ENCODE data around the gene SYDE2.
A peak's percentile ranks its signal among the peaks of the same experiment; 100 is the strongest.
"Not testable (repeated sequence)": the region's sequence is repeated elsewhere in the genome, so short reads cannot be mapped to it uniquely, and the experiment has no call there.

Gene SYDE2

DNA sequence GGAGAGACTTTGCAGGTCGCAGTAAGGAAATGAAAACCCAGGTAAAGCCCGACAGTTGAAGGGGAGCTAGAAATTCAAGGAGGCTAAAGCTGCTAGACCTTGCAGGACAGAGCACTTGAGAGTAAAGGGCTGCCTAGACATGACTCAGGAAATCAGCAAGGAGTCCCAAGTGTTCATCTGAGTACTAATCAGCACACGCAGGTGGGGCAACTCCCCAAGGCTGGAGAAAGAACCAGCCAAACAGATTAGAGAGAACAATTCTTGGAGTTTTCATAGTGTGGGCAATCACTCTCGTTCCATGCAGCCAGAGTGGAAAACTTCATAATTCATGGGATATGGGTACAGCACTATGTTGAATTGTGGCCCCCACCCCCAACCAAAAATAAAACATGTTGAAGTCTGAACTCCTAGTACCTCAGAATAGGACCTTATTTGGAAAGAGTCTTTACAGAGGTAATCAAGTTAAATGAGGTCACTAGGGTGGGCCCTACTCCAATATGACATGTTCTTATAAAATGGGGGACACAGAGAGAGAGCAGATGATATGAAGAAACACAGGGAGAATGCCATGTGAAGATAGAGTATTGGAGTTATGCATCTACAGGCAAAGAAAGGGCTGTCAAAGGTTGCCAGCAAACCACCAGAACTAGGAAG, 28.0 kb downstream of the SYDE2 start:
- DNase-seq (ENCODE audit: low spot score), result no peak

DNA sequence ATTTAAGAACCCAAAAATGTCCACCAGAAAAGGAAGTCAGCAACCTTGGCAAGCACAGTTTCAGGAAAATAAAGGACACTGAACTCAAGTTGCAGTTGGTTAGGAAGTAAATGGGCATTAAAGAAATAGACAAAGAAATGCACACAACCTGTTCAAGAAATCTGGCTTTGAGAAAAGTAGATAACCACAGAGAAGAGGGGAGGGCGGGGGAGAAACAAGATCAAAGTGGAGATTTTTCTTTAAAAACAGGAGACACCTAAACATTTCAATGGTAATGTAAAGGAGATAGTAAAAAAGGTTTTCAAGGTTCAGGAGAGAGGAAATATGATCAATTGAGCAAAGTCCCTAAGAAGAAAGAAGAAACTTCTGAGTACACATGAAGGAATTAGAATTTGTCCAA, 29.1 kb downstream of the SYDE2 start:
- no peak for DNase-seq (ENCODE audit: low spot score)

DNA sequence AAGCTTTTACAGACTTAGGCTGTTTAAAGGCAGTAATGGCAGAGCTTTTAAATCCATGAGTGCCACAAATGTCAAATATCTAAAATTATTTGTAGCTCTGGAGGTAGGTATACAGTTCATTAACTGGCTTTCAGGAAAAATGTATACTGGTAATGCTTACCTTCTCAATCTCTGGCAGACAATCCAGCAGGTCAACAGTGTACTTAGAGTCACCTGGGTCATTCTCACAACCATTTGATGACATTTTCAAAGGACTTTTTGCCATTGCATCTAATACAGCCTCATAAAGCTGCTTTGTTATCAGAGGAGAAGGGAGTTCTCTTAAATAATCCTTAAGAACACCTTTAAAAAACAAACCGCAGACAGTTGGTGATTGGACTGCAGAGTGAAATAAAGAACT, 31.9 kb downstream of the SYDE2 start:
- no peak for DNase-seq (ENCODE audit: low spot score)

DNA sequence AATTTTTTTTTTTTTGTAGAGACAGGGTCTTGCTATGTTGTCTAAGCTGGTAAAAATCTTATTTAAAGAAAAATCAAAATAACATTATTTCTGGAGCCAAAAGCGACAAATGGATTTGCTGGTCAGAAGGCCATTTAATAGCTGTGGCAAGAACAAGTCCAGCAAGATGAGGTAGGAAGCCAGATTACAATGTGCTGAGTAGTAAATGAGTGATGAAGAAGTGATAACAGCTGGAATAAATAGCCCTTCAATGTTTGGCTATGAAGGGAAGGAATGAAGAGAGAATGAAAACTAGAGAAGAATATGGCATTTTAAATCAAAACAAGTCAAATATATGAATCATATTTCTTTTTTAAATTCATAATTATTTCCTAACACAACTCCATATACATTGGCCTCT, 34.5 kb downstream of the SYDE2 start:
- DNase-seq (ENCODE audit: low spot score), result no peak

DNA sequence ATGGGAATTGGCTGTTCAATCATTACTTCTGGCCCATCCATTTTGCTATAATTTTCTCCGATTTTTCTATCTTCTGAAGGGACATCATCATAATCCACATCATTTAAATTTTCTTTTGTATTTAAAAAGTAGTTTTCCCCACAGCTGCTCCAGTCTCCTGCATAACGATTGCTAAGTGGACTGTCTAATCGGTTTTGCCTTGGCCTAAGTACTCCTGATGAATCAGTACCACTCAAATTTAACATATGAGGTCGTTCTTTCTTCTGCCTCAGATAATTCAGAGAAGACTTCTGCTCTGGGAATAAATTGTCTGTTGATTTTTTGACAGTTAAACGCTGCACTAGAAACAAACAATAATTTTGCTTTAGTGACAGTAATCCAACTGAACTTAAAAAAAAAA, 41.9 kb downstream of the SYDE2 start:
- no peak for DNase-seq (ENCODE audit: low spot score)

DNA sequence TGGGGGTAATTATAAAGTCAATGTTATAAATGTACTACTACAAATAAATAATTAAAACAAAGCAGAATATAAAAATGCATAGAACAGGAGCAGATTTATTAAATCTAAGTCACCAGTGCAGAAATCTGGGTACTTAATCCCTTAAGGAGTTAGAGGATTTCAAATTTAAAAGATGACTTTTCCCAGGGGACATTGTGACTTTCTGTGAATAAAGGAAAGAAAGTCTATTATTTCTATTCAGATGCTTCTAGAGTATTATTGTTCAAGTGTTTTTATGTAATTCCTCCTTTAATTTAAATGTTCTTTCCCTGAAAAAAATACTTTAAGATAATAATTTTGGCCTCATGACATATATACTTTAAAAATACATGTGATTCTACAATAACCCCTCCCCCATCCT, 43.4 kb downstream of the SYDE2 start:
- DNase-seq (ENCODE audit: low spot score), result no peak

DNA sequence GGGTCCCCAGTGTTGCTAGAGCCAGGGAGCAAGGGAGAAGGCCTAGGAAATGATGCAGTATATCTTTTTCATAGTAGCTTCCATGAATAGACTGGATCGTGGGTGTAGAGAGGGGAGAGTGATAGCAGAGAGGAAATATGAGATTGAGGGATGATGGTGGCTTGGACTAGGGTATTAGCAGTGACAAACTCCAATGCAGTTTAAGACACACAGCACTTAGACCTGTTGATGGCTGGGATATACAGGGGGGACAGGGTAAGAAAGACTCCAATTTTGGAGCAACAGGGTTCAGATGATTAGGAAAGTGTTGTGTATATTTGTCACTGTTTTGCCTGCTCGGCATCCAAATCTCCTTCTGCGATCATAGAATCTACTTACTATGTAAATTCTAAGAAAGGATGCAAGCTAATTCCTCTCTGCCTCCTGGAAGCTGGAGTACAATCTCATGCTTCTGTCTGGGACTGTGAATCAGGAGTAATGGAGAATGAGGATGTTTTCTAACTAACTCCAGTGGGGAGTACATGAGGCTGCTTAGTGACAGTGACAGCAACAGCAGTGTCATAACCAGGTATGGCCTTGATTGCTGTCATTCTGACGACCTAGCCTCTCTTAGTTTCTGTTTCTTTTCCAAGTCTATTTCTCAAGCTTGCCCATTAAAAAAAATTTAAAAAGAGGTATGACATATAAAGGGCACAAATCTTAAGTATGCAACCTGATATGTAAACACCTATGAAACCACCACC, 47.5 kb downstream of the SYDE2 start:
- no peak for DNase-seq (ENCODE audit: low spot score)

DNA sequence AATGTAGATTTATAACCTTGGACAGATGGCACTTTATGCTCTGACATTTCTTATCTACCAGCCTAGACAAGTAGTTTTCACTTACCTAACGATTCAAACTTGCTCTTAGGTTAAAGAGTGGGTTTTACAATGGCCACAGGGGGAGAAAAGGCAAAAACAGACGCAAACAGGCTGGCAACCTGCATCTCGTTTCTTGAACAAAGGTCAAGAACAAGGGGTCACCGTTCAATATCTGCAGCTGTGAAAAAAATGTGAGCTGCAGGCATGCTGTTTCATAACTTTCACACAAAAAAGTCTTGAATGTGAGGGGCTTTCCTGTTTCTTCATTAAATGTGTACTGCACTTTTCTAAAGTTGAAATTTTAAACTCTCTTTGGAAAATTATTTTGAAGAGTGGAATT, 49.4 kb downstream of the SYDE2 start:
- no peak for DNase-seq (ENCODE audit: low spot score)

DNA sequence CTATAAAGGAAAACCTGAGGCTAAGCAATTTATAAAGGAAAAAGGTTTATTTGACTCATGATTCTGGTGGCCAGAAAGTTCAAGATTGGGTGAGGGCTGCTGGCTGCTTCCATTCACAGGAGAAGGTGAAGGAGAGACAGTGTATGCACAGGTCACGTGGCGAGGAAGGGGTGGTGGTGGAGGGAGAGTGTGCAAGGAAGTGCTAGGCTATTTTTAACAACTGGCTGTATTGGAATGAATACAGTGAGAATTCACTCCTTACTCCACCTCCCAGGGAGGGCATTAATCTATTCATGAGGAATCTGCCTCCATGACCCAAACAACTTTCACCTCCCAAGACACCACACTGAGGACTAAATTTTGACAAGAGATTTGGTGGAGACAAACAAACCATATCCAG, 51.0 kb downstream of the SYDE2 start:
- DNase-seq (ENCODE audit: low spot score), result no peak

DNA sequence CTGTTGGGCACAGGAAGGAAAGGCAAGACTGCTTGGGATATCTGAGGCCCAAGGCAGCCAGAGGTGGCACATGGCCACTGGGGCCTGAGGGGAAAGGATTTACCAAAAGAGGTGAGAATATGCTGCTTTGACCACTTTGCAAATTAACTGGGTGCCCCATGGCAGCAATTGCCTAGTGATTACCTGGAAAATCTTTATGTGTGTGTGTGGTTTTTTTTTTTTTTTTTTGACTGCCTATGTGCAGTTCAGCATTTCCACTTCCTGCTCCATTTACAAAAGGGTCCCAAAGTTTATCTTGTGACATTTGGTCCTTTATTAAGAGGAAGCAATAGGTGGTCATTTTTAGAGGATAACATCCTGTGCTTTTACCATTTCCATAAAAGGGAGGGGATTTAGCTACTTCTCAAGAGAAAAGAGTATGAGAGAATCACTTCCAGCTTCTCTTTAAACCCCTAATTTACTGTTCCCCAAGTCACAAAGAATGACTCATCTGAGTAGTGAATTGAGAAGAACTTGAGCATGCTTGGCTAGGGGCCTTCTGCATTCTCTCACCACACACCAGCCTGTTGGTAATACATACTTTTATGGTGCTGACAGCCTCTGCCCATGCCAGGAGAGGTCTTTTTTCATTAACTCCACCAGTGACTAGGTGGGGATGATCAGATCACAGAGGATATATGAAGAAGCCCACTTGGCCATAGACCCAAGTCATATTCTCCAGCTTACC, 52.1 kb downstream of the SYDE2 start:
- DNase-seq (ENCODE audit: low spot score), result no peak

DNA sequence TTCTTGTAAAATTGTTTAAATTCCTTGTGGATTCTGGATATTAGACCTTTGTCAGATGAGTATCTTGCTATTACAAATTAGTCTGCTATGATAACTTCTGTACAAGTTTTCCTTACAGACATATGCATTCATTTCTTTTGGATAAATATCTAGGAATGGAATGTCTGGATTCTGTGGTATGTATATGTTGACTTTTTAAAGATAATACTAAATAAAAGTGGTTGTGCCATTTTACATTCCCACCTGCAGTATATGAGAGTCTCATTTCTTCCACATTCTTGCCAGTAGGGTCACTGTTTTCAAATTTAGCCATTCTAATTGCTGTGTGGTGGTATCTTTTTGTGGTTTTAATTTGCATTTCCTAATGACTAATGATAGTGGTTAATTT, 53.9 kb downstream of the SYDE2 start:
- DNase-seq (ENCODE audit: low spot score), result no peak

DNA sequence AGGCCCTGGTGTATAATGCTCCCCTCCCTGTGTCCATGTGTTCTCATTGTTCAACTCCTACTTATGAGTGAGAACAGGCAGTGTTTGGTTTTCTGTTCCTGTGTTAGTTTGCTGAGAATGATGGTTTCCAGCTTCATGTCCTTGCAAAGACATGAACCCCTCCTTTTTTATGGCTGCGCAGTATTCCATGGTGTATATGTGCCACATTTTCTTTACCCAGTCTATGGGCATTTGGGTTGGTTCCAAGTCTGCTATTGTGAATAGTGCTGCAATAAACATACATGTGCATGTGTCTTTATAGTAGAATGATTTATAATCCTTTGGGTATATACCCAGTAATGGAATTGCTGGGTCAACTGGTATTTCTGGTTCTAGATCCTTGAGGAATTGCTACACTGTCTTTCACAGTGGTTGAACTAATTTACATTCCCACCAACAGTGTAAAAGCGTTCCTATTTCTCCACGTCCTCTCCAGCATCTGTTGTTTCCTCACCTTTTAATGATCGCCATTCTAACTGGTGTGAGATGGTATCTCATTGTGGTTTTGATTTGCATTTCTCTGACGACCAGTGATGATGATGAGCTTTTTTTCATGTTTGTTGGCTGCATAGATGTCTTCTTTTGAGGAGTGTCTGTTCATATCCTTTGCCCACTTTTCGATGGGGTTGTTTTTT, 54.4 kb downstream of the SYDE2 start:
- DNase-seq (ENCODE audit: low spot score), result not testable (repeated sequence)

DNA sequence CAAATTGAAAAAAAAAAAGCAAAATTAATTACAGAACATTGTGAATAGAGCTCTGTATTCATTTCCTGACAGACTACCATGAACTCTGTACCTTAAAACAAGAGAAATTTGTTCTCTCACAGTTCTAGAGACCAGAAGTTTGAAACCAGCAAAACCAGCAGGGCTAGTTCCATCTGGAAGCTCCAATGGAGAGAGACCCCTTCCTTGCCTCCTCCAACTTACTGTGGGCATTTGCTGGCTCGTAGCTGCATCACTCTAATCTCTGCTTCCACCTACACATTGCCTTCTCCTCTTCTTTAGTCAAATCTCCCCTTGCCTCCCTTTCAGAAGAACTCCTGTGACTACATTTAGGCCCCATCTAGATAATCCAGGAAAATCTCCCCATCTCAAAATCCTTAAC, 56.5 kb downstream of the SYDE2 start:
- no peak for DNase-seq (ENCODE audit: low spot score)

DNA sequence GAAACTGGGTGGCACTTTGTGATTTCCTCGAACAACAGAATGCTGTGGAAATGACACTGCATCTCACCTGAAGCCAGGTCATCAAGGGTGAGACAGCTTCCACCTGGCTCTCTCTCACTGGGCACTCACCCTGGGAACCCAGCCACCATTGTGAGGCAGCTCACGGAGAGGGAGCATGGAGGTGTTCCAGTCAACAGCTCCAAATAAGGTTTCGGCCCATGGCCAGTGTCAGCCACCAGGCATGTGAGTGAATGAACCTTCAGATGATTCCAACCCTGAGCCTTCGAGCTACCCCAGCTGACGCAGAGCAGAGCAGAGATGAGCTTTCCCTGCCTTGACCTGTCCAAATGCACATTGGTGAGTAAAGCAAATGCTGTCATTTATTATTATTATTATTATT, 58.1 kb downstream of the SYDE2 start:
- DNase-seq (ENCODE audit: low spot score), result no peak

DNA sequence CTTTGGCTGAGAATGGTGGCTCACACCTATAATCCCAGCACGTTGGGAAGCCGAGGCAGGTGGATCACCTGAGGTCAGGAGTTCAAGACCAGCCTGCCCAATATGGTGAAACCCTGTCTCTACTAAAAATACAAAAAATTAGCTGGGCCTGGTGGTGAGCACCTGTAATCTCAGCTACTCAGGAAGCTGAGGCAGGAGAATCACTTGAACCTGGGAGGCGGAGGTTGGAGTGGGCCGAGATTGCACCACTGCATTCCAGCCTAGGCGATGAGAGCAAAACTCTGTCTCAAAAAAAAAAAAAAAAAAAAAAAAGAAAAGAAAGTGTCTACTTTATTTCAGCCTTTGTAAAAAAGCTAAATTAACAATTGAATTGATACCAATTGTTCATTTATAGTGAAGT, 62.4 kb downstream of the SYDE2 start:
- not testable (repeated sequence) for DNase-seq (ENCODE audit: low spot score)

DNA sequence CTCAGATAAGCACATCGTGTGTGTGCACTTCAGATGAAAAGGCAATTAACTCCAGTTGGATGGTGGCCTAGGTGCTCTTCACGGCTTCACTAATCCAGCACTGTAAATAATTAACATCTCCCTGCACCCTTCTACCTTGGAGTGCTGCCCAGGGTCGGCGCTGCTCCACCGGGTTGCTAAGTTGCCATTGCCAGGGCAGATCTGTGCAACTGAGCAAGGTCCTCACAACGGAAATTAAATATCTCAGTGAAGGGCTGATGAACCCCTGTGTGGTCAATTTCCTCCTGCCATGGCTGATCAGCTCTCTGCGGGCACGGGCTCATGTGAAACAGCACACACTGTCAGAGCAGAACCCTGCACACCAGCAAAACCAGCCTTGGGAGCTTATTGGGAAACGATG, 63.2 kb downstream of the SYDE2 start:
- DNase-seq (ENCODE audit: low spot score), result peak; percentile 69

DNA sequence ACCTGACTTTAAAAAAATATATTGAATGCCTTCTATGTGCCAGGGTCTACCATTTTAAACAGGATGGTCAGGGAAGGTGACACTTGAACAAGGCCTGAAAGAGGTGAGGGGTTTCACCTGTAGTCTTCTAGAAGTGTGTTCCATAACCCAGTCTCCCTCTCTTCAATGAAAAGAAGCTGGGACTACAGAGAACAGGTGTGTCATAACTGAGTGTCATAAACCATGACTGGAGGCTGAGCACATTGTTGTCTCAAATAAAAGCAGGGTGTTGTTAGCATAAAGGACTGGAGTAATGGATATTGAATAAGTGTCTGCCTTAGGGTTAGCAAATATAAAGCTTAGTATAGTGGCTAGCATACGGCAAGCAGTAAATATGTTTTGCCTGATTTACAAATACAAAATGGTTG, 65.4 kb downstream of the SYDE2 start:
- no peak for DNase-seq (ENCODE audit: low spot score)

DNA sequence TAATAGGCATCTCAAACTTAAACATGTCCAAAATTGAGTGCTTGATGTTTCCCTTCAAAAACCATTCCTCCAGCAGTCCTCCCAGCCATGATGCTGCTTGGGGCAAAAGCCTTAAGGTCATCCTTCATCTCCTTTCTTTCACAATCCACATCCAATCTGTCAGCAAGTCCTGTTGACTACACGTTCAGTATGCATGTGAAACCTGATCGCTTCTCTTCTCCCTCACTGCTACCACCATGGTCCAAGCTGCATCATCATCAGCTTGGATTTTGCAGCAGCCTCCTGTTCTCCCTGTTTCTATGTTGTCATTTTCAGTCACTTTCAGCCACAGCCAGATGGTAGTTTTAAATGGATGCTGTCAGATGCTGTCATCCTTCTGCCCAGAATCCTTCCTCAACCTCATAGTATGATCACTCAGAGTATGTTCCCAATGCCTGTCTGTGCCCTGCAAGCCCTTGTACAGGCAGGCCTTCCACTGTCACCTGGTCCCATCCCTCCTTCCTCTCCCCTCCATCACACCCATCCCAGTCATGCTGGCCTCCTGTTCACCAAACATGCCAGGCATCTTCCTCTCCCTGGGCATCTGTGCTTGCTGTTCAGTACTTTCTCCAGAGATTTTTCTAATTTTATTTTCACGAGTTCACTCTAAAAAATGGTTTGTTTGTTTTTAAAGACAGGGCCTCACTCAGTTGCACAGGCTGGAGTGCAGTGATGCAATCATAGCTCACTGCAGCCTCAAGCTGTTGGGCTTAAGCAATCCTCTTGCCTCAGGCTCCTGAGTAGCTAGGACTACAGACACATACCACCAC, 66.0 kb downstream of the SYDE2 start:
- DNase-seq (ENCODE audit: low spot score), result no peak

DNA sequence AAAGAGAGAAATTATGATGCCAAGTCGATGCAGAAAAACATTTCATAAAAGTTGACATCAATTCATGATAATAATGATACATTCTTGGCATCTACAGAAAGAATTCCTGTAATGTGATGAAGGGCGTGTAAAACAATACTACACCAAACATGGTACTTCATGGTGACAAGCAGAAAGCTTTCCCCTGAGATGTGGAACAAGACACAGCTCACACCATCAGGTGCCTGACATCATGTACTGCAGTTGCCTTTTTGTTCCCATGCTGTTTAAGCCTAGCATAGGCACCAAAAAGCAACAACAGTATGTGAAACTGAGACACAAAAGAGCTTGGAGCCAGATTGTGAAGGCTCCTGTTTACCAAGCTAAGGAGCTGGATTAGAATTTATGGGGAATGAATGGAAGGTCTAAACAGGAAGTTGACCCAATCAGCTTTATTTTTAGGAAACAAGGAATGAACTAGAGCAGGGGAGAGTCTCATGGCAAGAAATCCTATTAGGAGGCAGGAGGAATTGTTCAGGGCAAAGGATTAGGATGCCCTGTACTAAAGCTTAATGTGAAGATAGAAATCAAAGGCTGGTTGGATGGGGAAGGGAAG, 67.2 kb downstream of the SYDE2 start:
- DNase-seq (ENCODE audit: low spot score), result no peak

DNA sequence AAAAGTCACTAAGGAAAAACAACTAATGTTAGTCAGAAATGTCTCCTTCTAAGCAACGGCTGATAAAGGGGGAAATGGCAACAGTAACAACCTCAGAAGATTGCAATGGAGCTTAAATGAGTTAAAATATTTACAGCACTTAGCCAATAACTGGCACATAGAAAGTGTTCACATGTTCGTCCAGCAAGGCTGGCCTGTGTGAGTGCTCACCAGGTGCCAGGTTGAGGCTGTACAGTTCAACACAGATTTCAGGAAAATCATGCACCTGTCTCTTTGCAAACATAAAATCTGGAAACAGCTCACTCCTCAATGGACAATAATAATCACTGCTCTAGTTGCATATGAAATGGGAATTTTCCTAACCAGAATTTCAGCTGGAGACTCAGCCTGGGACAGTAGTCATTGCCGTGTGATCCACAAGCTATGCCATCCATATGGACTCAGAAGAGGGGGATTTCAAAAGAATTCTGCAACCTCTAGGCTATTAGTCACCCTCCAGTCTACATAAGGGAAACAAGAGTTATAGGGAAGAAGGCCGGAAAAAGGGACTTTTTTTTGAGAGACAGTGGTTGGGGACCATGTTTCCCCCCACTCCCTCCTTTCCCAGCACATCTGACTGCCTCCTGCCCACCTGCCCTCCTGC, 68.6 kb downstream of the SYDE2 start:
- no peak for DNase-seq (ENCODE audit: low spot score)

DNA sequence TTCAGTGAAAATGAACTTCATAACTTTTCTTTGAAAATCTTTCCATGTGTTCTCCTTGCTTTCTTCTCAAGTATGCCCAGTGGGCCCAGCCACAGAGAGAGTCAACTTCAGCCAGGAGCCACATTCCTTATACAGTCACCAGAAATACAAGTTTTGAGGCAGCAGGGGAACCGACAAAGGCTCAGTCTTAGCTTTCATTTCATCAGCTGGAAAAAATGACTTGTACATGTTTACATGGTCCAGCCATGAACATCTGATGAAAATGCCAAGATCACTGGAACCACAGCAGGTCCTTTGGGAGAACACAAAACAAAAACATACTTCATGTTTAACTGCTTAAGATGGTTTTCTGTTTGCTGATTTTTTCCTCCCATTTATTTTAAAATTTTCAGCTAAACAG, 72.5 kb downstream of the SYDE2 start:
- no peak for DNase-seq (ENCODE audit: low spot score)

Measured in HuH-7 (cell line).